Uterus (tissue), 4 donors: Measurements from ENCODE around the gene ARAF. TPM values are rescaled to one million over a fixed set of nuclear protein-coding genes. Genes with fewer than 3 reads are reported as not detected.
A peak's percentile ranks its signal among the peaks of the same experiment; 100 is the strongest.

Source experiments
- DNase-seq, 2 donors: peaks; one replicate each; pipeline ENCODE4 v3.0.0-alpha.2; 2019 to 2020
- H3K27ac ChIP-seq, 2 donors: fragments of 200-600 bp; sonication (generic); 1 replicate in 1 of 2; 2 replicates in 1 of 2; pipeline ENCODE4 v1.5.1; 2016 to 2018
- H3K27me3 ChIP-seq, 2 donors: fragments of 200-600 bp; sonication (generic); one replicate each; pipeline ENCODE4 v1.5.1; 2018 to 2019; ENCODE audit warnings: control low read depth in 1 of 2
- H3K36me3 ChIP-seq, 2 donors: fragments of 200-600 bp; sonication (generic); one replicate each; pipeline ENCODE4 v1.5.1; 2019; ENCODE audit warnings: control low read depth in 1 of 2
- H3K4me1 ChIP-seq, 2 donors: fragments of 200-600 bp; sonication (generic); one replicate each; pipeline ENCODE4 v1.5.1; 2018 to 2019; ENCODE audit warnings: control low read depth in 1 of 2
- H3K4me3 ChIP-seq, 2 donors: fragments of 200-600 bp; sonication (generic); 1 replicate in 1 of 2; 2 replicates in 1 of 2; pipeline ENCODE4 v1.5.1; 2018 to 2019; ENCODE audit warnings: mild to moderate bottlenecking in 1 of 2
- H3K9me3 ChIP-seq, 2 donors: fragments of 200-600 bp; sonication (generic); one replicate each; pipeline ENCODE4 v1.5.1; 2019; ENCODE audit warnings: control low read depth in 1 of 2
- POLR2A ChIP-seq, 2 donors: fragments of 450-650 bp; IDR thresholded peaks; one replicate each; pipeline ENCODE4 v1.6.1; 2016; ENCODE audit warnings: antibody characterized with exemption in 2 of 2, mild to moderate bottlenecking in 1 of 2, moderate library complexity in 1 of 2
- intact Hi-C: fragments of 100-400 bp; cut with DNase I; formaldehyde crosslinking; loops from one replicate; pipeline ENCODE4 v1.15.1; 2023; ENCODE audit warnings: low total_unique reads
- total RNA-seq, 4 donors: library from RNA; depleted of rRNA in 3 of 4; stranded (reverse); fragments of >200 nt in 3 of 4; gene quantifications; one replicate each; pipeline versions ENCODE4 v1.1.0 to v1.2.4, GENCODE V29; 2014 to 2023
- TF ChIP-seq, protein P1 (sequence below), 4 experiments: fragments of 200-600 bp in 2 of 4; fragments of 450-650 bp in 2 of 4; sonication (generic) in 2 of 4; IDR thresholded peaks; one replicate each; pipeline ENCODE4 v1.5.1; 2016 to 2019; ENCODE audit warnings: antibody characterized with exemption in 4 of 4, mild to moderate bottlenecking in 2 of 4, moderate library complexity in 1 of 4
- donor health status: DM: yes; HTN: yes; CAD: no.

Gene ARAF
- total RNA-seq, 4 donors from 2014 or later, result 5.6 to 65.6 (median 17.6) TPM

DNA sequence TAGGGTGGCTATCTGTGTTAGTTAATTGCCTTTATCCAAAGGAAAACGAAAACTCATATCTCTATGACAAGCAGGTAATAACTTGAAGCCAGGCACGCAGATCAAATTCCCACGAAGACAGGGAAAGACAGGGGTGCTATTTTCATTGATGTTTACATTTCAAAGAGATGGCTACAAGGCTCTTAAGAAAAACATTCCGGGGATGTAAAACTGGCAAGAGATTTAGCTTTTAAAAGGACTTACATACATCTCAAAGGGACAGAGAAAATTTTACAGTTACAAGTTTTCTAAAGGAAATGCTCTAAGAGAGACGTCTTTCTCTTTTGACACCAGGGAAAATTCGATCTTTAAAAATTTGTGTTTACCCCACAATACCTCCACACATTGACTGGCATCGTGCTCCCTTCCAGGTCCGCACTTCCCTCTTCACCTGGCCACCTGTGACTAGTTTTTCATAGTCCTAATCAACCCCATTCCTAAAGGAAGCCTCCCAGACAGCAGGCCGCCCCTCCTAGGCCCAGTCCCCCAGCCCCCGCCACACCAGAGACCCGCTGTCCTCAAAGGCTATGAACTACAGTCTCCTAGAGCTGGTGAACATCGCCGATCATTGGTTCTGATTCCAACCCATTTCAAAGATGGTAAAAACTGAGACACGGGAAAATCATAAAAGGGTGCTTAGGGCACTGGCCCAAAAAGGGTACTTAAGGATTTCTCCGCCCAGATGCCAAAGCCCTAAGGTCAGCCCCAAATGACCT lies 649 bp upstream of the ARAF start:
- intact Hi-C loops, result no loop called here
- Histone ChIP-seq H3K9me3 (no peaks in the 10 kb centered on the region), H3K4me3 (peak overlapping the region; percentile 52 to 58), H3K4me1 (no peaks in the 10 kb centered on the region), H3K27me3 (no peaks in the 10 kb centered on the region), H3K27ac (peak overlapping the region; percentile 71 to 95), H3K36me3 (no peaks in the 10 kb centered on the region)
- TF ChIP-seq, protein P1, sequence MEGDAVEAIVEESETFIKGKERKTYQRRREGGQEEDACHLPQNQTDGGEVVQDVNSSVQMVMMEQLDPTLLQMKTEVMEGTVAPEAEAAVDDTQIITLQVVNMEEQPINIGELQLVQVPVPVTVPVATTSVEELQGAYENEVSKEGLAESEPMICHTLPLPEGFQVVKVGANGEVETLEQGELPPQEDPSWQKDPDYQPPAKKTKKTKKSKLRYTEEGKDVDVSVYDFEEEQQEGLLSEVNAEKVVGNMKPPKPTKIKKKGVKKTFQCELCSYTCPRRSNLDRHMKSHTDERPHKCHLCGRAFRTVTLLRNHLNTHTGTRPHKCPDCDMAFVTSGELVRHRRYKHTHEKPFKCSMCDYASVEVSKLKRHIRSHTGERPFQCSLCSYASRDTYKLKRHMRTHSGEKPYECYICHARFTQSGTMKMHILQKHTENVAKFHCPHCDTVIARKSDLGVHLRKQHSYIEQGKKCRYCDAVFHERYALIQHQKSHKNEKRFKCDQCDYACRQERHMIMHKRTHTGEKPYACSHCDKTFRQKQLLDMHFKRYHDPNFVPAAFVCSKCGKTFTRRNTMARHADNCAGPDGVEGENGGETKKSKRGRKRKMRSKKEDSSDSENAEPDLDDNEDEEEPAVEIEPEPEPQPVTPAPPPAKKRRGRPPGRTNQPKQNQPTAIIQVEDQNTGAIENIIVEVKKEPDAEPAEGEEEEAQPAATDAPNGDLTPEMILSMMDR (IDR thresholded peaks at IDR 0.05), result no peak
- no peak for TF ChIP-seq POLR2A (IDR thresholded peaks at IDR 0.05)
- DNase-seq, result no peak

DNA sequence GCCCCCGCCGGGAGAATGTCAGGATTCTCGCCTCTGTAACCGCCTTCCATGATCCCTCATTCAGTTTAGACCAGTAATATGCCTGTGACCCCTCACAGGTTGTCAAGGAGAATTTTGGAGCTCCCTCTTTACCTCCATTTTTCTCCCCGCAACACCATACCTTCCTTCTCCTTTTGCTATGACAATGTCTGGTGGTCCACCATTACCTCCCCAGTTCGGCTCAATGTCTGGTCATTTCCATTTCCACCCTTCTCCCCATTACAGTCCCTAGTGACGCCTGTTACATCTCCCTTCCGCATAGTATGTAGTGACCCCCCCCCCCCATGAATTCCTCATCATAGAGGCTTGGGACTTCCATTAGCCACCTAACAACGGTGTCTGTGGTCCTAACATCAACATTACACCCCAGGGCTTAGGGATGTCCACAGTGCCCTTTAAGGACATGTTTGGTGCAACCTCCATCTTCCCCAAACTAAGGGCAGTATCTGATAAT lies 700 bp downstream of the ARAF start:
- peak overlapping the region; percentile 92 to 95 for H3K27ac ChIP-seq
- TF ChIP-seq POLR2A (IDR thresholded peaks at IDR 0.05), result no peak
- TF ChIP-seq, protein P1 (IDR thresholded peaks at IDR 0.05), result no peak
- no peaks in the 10 kb centered on the region for H3K27me3 ChIP-seq
- H3K9me3 ChIP-seq, result no peaks in the 10 kb centered on the region
- no peaks in the 10 kb centered on the region for H3K36me3 ChIP-seq
- no peak for DNase-seq
- H3K4me3 ChIP-seq, result peak overlapping the region; percentile 52 to 58
- no peaks in the 10 kb centered on the region for H3K4me1 ChIP-seq
- intact Hi-C loops, result no loop called here

DNA sequence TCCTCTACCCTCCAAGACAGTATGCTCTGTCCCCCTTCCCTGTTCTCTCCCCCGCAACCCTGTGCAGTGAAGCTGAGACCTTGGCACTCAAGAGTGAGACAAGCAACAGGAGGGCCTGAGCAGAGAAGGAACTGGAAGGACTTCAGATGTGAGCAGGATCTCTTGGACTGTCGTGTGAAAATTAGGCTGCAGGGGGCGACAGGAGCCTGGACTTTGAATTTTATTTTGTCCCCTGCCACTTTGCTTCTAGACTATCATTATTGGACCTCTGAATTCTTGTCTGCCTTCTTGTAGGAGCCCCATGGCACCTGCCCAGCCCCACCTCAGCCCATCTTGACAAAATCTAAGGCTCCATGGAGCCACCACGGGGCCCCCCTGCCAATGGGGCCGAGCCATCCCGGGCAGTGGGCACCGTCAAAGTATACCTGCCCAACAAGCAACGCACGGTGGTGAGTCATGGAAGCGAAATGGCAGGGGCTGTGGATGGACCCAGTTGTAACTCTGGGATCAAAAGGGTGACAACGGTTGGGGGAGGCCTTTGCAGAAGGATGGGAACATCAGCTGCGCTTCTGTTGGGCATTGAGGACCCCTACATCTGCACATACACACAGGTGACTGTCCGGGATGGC lies 1.7 kb downstream of the ARAF start:
- intact Hi-C loops, result no loop called here

DNA sequence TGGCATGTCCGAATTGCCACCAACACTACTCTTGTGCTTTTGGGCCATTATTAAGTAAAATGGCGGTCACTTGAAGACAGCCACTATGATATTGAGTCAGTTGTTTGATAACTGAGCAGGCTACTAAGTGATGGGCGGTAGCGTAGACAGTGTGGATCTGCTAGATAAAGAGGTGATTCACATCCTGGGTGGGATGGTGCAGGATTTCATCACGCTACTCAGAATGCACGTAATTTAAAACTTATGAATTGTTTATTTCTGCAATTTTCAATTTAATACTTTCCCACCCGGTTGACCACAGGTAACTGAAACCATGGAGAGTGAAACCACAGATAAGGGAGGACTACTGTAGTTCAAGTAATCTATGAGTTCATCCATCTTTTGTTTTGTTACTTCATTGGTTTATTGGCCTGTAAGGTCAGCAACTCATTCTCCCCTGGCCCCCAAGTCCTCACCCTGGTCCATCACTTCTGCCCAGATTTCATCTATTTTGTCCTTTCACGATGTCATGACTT lies 2.9 kb downstream of the ARAF start:
- no peaks in the 10 kb centered on the region for H3K27me3 ChIP-seq
- DNase-seq, result no peak
- no peaks in the 10 kb centered on the region for H3K4me1 ChIP-seq
- intact Hi-C loops, result no loop called here
- H3K4me3 ChIP-seq, result no peak overlapping the region
- TF ChIP-seq, protein P1 (IDR thresholded peaks at IDR 0.05), result no peak
- no peak for TF ChIP-seq POLR2A (IDR thresholded peaks at IDR 0.05)
- H3K36me3 ChIP-seq, result no peaks in the 10 kb centered on the region
- no peak overlapping the region for H3K27ac ChIP-seq
- no peaks in the 10 kb centered on the region for H3K9me3 ChIP-seq

More for the DNA sequence above, 1.7 kb downstream of the ARAF start:
- no peaks in the 10 kb centered on the region for H3K27me3 ChIP-seq
- no peaks in the 10 kb centered on the region for H3K9me3 ChIP-seq
- TF ChIP-seq, protein P1 (IDR thresholded peaks at IDR 0.05), result no peak
- TF ChIP-seq POLR2A (IDR thresholded peaks at IDR 0.05), result no peak
- H3K4me1 ChIP-seq, result no peaks in the 10 kb centered on the region
- no peak for DNase-seq
- no peak overlapping the region for H3K4me3 ChIP-seq
- no peaks in the 10 kb centered on the region for H3K36me3 ChIP-seq
- H3K27ac ChIP-seq, result no peak overlapping the region
